ENCODE results near the gene SNHG17.

The SNHG17 gene

DNA sequence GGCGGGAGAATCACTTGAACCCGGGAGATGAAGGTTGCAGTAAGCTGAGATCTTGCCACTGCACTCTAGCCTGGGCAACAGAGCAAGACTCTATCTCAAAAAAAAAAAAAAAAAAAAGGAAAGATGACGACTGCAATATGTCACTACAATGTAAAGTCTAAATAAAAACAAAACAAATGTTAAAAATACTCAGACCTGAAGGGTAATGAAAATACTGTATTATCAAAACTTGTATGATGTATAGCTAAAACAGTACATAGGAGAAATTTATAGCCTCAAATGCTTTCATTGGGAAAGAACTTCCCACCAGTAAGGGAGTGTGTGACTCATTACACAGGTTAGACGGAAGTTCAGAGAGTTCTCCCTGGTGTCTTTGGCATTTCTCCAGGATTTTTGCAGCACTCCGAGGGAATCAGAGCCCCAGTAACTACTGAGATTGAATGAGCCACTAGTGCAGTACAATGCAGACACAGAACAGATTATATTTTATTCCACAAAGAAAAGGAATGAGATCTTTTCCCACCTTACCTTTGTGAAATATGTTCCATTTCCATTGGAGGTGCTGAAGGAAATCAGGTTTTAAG is 25.0 kb upstream of the SNHG17 start:
- Histone ChIP-seq H3K4me1 (no peaks in the 10 kb centered on the region), H3K27me3 (no peaks in the 10 kb centered on the region), H3K36me3 (no peaks in the 10 kb centered on the region), H3K9me3 (no peaks in the 10 kb centered on the region), H3K27ac (no peak overlapping the region), H3K4me3 (no peak overlapping the region)
- TF ChIP-seq, protein P1, sequence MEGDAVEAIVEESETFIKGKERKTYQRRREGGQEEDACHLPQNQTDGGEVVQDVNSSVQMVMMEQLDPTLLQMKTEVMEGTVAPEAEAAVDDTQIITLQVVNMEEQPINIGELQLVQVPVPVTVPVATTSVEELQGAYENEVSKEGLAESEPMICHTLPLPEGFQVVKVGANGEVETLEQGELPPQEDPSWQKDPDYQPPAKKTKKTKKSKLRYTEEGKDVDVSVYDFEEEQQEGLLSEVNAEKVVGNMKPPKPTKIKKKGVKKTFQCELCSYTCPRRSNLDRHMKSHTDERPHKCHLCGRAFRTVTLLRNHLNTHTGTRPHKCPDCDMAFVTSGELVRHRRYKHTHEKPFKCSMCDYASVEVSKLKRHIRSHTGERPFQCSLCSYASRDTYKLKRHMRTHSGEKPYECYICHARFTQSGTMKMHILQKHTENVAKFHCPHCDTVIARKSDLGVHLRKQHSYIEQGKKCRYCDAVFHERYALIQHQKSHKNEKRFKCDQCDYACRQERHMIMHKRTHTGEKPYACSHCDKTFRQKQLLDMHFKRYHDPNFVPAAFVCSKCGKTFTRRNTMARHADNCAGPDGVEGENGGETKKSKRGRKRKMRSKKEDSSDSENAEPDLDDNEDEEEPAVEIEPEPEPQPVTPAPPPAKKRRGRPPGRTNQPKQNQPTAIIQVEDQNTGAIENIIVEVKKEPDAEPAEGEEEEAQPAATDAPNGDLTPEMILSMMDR (IDR thresholded peaks at IDR 0.05) = no peak
- intact Hi-C loops (cut with DNase I; ENCODE audit: low total_unique reads) = no loop called here
- DNase-seq = no peak

DNA sequence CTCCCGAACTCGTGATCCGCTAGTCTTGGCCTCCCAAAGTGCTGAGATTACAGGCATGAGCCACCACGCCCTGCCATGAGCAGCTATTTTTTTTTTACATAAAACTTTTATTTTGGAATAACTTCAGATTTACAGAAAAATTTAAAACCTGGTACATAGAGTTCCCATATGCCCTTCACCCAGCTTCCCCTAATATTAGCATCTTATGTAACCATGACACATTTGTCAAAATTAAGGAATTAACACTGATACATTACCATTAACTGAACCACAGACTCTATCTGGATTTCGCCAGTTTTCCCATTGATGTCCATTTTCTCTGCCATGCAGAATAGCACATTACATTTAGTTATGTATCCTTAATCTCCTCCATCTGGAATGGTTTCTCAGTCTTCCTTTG is 23.2 kb upstream of the SNHG17 start:
- TF ChIP-seq, protein P1 (IDR thresholded peaks at IDR 0.05) = no peak
- no peaks in the 10 kb centered on the region for H3K27me3 ChIP-seq
- no peak for DNase-seq

DNA sequence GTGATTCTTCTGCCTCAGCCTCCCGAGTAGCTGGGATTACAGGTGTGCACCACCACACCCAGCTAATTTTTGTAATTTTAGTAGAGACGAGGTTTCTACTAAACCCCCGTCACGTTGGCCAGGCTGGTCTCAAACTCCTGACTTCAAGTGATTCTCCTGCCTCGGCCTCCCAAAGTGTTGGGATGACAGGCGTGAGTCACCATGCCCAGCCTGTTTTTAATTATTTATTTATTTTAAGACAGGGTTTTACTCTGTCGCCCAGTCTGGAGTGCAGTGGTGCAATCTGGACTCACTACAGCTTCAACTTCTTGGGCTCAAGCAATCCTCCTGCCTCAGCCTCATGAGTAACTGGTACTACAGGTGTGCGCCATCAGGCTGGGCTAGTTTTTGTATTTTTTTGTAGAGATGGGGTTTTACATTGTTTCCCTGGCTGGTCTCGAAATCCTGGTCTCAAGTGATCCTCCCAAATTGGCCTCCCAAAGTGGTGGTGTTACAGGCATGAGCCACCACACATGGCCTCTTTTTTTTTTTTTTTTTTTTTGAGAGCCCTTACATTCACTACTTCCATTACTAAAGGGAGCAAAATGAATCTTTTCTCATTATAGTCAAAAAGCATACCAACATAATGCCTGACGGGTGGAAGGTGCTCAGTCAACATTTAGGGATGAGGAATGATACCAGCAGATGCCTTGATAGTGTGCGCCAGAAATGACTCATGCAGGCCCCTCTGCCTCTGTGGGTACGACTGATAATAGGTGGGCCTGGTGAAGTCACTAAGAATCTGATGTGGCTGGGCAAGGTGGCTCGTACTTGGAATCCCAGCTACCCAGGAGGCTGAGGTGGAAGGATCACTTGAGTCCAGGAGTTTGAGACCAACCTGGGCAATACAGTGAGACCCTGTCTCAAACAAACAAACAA is 19.7 kb upstream of the SNHG17 start:
- TF ChIP-seq, protein P1 (IDR thresholded peaks at IDR 0.05) = no peak
- Histone ChIP-seq H3K9me3 (no peaks in the 10 kb centered on the region), H3K27me3 (no peaks in the 10 kb centered on the region), H3K4me3 (no peak overlapping the region), H3K36me3 (peaks cover 0 to 22% (median 11%) of the 10 kb centered on the region in 3 donors), H3K4me1 (no peaks in the 10 kb centered on the region), H3K27ac (no peak overlapping the region)
- intact Hi-C loops (cut with DNase I; ENCODE audit: low total_unique reads) = no loop called here
- no peak for DNase-seq

More for the DNA sequence above, 23.2 kb upstream of the SNHG17 start:
- no peaks in the 10 kb centered on the region for H3K9me3 ChIP-seq
- H3K27ac ChIP-seq = no peak overlapping the region
- intact Hi-C loops (cut with DNase I; ENCODE audit: low total_unique reads) = no loop called here
- no peaks in the 10 kb centered on the region for H3K36me3 ChIP-seq
- no peaks in the 10 kb centered on the region for H3K4me1 ChIP-seq
- H3K4me3 ChIP-seq = no peak overlapping the region

DNA sequence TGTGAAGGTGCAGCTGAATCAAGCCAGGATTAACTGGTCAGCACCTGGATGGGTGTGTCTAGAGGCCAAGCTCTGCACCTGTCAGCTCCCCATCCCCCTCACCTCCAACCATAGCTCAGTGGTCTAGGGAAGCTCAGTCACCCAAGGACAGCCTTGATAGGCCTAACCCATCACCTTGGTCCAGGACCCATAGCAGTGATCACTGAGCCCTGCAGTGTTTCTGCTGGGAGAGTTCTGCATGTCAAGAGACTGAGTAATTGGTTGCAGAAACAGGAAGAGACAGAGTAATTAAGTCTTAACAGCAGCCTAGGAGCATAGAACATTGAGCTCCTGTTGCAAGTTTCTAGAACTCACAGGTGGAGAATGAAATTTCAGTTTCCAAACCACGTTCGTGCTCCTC is 18.8 kb upstream of the SNHG17 start:
- H3K9me3 ChIP-seq = no peaks in the 10 kb centered on the region
- no peak for DNase-seq
- intact Hi-C loops (cut with DNase I; ENCODE audit: low total_unique reads) = no loop called here
- H3K4me3 ChIP-seq = no peak overlapping the region
- TF ChIP-seq, protein P1 (IDR thresholded peaks at IDR 0.05) = no peak
- H3K4me1 ChIP-seq = no peaks in the 10 kb centered on the region
- H3K27ac ChIP-seq = no peak overlapping the region
- H3K36me3 ChIP-seq = peaks cover 0 to 31% (median 19%) of the 10 kb centered on the region in 3 donors
- H3K27me3 ChIP-seq = no peaks in the 10 kb centered on the region

DNA sequence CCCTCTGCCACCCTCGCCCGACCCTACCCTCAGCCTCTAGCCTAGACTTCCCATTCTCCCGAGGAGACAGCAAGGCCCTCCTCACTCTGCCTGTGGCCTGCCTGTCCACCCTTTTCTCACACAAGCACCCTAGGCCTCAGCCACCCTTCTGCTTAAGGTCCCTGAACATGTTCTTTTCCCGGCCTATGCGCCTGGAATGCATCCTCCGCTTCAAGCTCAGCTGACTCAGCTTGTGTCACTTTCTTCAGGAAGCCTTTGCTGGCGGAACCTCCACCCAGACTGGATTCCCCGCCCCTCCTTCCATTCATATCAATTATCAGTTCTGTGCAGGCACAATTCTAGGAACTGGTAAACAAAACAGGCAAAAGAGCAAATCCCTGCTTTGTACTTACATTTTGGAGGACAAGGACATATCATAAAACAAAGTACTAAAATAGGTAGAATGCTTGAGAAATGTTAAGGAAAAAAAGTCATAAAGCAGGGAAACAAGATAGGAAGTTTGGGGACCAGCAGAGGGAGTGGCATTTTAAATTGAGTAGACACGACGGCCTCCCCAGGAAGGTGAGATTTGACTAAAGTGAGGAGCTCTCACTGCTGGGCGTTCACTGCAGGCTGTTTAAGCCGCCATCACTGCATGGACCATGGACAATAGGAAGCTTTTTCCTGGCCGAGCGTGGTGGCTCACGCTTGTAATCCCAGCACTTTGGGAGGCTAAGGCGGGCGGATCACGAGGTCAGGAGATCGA is 17.9 kb upstream of the SNHG17 start:
- peaks cover 0 to 38% (median 23%) of the 10 kb centered on the region in 3 donors for H3K36me3 ChIP-seq
- TF ChIP-seq, protein P1 (IDR thresholded peaks at IDR 0.05) = no peak
- no peaks in the 10 kb centered on the region for H3K27me3 ChIP-seq
- DNase-seq = no peak
- H3K4me1 ChIP-seq = peaks cover 0 to 4% (median 0%) of the 10 kb centered on the region in 4 donors
- no peaks in the 10 kb centered on the region for H3K9me3 ChIP-seq
- H3K4me3 ChIP-seq = no peak overlapping the region
- intact Hi-C loops (cut with DNase I; ENCODE audit: low total_unique reads) = no loop called here
- H3K27ac ChIP-seq = no peak overlapping the region

Data from tibial artery (tissue), 4 donors.